ENCODE data around the gene TOE1. TPM values are rescaled to one million over a fixed set of nuclear protein-coding genes. Genes with fewer than 3 reads are reported as not detected.

The TOE1 gene
- total and polyA plus RNA-seq, 8 donors: 0.87 to 31.5 (median 8.1) TPM

DNA sequence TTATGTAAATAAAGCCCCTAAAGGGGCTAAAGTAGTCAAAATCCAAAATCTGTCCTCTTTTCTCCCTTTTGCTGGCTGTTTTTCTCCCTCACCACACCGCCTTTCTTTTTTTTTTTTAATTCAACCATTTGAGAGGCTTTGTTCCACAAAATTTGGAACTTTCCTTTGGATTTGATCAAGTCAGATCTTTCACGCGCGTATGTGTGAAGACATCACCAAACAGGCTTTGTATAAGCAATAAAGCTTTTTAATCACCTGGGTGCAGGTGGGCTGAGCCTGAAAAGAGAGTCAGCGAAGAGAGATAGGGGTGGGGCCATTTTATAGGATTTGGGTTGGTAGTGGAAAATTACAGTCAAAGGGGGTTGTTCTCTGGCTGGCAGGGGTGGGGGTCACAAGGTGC, 18.5 kb upstream of the TOE1 start:
- Histone ChIP-seq H3K4me3 (no peak overlapping the region), H3K4me1 (peaks cover 2 to 10% (median 3%) of the 10 kb centered on the region in 4 donors), H3K36me3 (no peaks in the 10 kb centered on the region), H3K27ac (no peak overlapping the region), H3K9me3 (no peaks in the 10 kb centered on the region), H3K27me3 (no peaks in the 10 kb centered on the region)
- WGBS, 5 donors: 87 to 94% (median 90%) methylated on average over 5 of the region's 5 CpGs
- intact Hi-C loops (cut with DNase I; ENCODE audit: low total_unique reads): no loop called here
- TF ChIP-seq CTCF (IDR thresholded peaks at IDR 0.05) (no peak), POLR2AphosphoS5 (IDR thresholded peaks at IDR 0.05) (no peak), EP300 (IDR thresholded peaks at IDR 0.05) (no peak), POLR2A (IDR thresholded peaks at IDR 0.05) (no peak)
- DNase-seq: no peak

DNA sequence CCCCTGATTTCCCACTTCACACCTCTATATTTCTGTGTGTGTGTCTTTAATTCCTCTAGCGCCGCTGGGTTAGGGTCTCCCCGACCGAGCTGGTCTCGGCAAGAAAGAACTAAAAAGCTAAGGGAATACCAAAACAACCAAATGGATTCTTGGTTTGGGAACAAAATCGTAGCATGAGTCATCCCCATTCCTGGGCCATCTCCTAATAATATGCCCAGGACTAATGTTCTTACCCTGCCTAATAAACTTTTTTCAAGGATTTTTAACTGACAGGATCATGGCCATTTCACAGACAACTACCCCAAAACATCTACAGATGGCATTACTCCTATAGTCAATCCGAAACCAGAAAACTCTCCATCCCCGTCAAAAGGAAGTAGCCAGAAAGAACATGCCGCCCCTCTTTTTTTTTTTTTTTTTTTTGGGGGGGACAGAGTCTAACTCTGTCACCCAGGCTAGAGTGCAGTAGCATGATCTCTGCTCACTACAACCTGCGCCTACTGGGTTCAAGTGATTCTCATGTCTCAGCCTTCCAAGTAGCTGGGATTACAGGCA, 17.4 kb upstream of the TOE1 start:
- Histone ChIP-seq H3K27me3 (peaks cover 0 to 5% (median 0%) of the 10 kb centered on the region in 3 donors), H3K27ac (no peak overlapping the region), H3K9me3 (no peaks in the 10 kb centered on the region), H3K4me3 (no peak overlapping the region), H3K4me1 (peaks cover 13 to 21% (median 14%) of the 10 kb centered on the region in 4 donors), H3K36me3 (no peaks in the 10 kb centered on the region)
- WGBS, 5 donors: 83 to 93% (median 89%) methylated on average over 10 of the region's 10 CpGs
- intact Hi-C loops (cut with DNase I; ENCODE audit: low total_unique reads): no loop called here
- no peak for TF ChIP-seq POLR2AphosphoS5 (IDR thresholded peaks at IDR 0.05)
- TF ChIP-seq POLR2A (IDR thresholded peaks at IDR 0.05): no peak
- no peak for TF ChIP-seq EP300 (IDR thresholded peaks at IDR 0.05)
- TF ChIP-seq CTCF (IDR thresholded peaks at IDR 0.05): no peak
- DNase-seq: peak in 1 of 2 donors; percentile 4

DNA sequence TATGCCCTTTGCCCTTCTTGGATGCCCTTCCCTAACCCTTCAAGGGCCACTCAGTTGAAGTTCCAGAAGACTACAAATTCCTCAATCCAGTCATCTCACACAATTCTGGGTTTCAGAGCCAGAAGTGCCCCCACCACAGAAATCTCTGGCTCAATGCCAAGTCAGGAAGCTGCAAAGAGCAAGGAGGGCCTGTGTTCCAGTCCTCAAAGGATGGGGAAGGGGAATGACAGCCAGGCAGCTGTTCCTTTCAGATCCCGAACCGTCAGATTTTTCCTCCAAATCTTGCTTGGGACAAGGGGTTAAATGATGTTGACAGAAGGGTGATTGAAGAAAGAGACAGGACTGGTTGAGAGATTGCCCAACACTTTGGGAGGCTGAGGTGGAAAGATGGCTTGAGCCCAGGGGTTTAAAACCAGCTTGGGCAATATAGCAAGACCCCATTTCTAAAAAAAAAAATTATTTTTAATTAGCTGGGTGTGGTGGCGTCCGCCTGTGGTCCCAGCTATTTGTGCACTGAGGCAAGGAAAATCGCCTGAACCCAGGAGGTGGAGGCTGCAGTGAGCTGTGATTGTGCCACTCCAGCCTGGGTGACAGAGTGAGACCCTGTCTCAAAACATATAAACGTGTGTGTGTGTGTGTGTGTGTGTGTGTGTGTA, 14.0 kb upstream of the TOE1 start:
- peaks cover 4 to 26% (median 19%) of the 10 kb centered on the region in 4 donors for H3K36me3 ChIP-seq
- intact Hi-C loops (cut with DNase I; ENCODE audit: low total_unique reads): no loop called here
- peak overlapping the region in 3 of 4 donors; percentile 51 to 75 (median 66) for H3K4me3 ChIP-seq
- TF ChIP-seq EP300 (IDR thresholded peaks at IDR 0.05) (no peak), POLR2A (IDR thresholded peaks at IDR 0.05) (no peak), POLR2AphosphoS5 (IDR thresholded peaks at IDR 0.05) (no peak), CTCF (IDR thresholded peaks at IDR 0.05) (no peak)
- H3K27me3 ChIP-seq: peaks cover 0 to 5% (median 0%) of the 10 kb centered on the region in 3 donors
- peaks cover 17 to 39% (median 20%) of the 10 kb centered on the region in 4 donors for H3K4me1 ChIP-seq
- 57 to 67% (median 60%) methylated on average over 6 of the region's 6 CpGs for WGBS, 5 donors
- H3K27ac ChIP-seq: peak overlapping the region in 1 of 5 donors; percentile 71
- no peaks in the 10 kb centered on the region for H3K9me3 ChIP-seq
- DNase-seq: peak; percentile 22 to 41

- peaks cover 13 to 36% (median 29%) of the 10 kb centered on the region in 4 donors for H3K36me3 ChIP-seq
- H3K9me3 ChIP-seq: no peaks in the 10 kb centered on the region
- DNase-seq: peak; percentile 66 to 94
- TF ChIP-seq CTCF (IDR thresholded peaks at IDR 0.05): no peak
- TF ChIP-seq POLR2AphosphoS5 (IDR thresholded peaks at IDR 0.05): no peak
- no peak for TF ChIP-seq POLR2A (IDR thresholded peaks at IDR 0.05)
- TF ChIP-seq EP300 (IDR thresholded peaks at IDR 0.05): no peak
- WGBS, 5 donors: 3 to 12% (median 4%) methylated on average over 25 to 96 of the region's 96 CpGs
- intact Hi-C loops (cut with DNase I; ENCODE audit: low total_unique reads): no loop called here
- peaks cover 17 to 39% (median 20%) of the 10 kb centered on the region in 4 donors for H3K4me1 ChIP-seq
- peak within 1 kb of the TSS; percentile 51 to 75 (median 61) for H3K4me3 ChIP-seq
- peaks cover 0 to 5% (median 0%) of the 10 kb centered on the region in 3 donors for H3K27me3 ChIP-seq
- peak within 1 kb of the TSS in 3 of 5 donors; percentile 38 to 71 (median 57) for H3K27ac ChIP-seq
Measured at GRCh38 chr1:45326627-45327623, 13.0 kb upstream of the TOE1 start, which contains the start of gene HPDL. Gene HPDL (plus strand): TSS chr1:45326895. CDS start chr1:45327149, 254 bp downstream.
